HG03439 (cell line): Measurements from ENCODE around the gene PRR16.
"Not testable (repeated sequence)": the region's sequence is repeated elsewhere in the genome, so short reads cannot be mapped to it uniquely, and the experiment has no call there.

Experiments
- ATAC-seq: cut with Tn5 transposase; IDR thresholded peaks from one replicate; pipeline ENCODE4 v1.9.1; 2021; ENCODE audit warnings: mild to moderate bottlenecking, moderate library complexity; ENCODE audit not compliant: unreplicated experiment

The PRR16 gene

DNA sequence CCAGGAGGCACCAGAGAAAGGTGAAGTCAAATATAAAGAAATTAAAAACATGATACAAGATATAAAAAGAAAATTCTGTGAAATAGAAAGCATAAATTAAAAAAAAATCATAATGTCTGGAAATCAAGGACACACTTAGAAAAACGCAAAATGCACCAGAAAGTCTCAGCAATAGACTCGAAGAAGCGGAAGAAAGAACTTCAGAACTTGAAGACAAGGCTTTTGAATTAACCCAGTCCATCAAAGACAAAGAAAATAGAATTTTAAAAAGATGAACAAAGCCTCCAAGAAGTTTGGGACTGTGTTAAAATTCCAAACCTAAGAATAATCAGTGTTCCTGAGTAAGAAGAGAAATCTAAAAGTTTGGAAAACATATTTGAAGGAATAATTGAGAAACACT is 168.3 kb downstream of the PRR16 start:
- ATAC-seq, result no peak

DNA sequence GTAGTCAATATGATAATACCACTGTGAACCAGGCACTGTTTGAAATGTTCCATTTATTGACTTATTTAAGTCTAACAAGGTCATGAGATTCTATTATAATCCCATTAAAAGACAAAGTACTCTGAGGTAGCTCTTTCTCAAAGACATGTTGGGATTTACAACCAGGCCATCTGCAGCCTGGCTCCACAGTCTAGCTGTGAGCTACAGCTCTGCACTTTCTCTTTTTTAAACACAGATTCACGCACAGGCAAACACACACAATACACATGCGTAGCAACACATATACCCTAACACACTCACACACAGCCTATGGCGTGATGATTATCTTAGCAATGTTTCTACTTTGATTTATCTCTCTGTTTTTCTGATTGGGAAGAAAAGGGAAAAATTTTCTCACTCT is 174.3 kb downstream of the PRR16 start:
- no peak for ATAC-seq

DNA sequence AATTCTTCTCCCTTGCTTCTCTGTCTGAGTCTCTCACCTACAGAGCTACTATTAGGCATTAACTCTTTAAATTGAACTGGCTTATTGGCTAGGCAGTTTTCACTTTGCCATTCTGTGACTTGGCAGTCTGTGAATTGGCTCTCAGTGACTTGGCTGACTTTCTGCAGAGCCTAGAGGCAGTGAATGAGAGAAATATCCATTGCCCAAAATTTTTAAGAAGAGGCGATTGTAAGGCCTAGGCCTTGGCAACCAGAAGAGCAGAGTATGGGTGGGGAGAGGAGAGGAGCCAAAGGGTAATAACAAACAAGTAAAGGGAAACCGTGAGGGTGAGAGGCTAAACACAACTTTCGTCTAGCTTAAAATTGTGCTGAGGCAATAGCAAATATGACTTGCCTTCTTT is 176.7 kb downstream of the PRR16 start:
- no peak for ATAC-seq

DNA sequence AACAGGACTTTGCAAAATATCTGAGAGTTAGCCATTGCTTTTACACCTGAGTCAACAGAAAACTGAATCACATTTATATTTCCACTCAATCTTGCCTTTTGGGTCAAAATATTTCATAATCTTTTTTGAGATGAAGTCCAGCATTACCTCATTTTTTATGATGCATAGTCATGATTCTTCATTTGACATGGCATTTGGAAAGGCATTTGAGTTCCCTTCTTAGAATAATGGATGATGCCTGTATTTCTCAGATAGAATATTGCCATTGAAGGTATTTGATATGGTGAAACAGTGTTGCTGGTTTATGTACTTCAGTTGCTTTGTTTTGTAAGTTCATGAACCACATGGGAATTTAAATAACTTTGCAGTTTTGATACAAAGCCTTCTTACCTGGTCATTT is 180.4 kb downstream of the PRR16 start:
- no peak for ATAC-seq

DNA sequence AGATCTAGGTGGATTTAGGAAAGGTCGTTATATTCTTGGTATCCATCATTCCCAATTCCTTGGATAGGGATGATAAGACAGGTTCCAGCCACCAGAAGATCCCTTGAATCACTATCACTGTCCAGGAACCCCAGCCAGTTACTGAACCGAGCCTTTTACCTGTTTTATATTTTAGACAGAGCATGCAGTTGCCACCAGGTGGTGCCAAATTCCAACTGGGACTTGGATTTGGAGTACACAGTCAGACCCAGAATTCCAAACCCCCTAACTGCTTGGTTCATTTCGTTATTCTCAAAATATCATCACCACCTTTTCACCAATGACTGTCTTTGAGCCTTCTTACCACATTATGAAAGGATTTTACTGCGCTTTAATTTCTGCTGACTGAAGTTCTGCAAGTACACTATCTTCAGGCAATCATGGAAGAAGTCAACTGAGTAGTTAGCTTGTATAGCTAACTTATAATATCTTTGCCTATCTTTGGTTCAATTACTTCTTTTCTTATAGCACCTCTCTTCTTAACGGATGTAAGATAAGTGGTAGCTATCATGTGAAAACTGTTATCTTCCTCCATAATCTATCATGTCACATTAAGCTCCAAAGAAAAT is 191.8 kb downstream of the PRR16 start:
- ATAC-seq, result peak; percentile 78

DNA sequence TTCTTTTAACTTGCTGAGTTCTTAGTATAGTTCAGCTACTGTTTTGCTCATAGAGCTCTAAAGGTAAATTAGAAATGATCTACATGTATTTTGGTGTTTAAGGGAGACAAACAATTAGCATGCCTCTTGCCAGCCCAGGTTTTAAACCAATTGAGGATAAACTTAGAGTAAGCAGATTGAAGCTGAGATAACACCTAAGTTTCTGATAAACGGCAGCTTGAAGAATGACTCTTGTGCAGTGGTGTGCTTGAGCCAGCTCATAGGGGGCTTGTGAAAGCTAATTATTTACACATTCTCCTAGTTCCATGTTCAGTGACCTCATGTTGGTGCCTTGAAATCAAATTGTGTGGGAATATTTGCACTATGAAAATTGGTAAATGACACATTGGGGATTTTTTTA is 193.0 kb downstream of the PRR16 start:
- ATAC-seq, result no peak

DNA sequence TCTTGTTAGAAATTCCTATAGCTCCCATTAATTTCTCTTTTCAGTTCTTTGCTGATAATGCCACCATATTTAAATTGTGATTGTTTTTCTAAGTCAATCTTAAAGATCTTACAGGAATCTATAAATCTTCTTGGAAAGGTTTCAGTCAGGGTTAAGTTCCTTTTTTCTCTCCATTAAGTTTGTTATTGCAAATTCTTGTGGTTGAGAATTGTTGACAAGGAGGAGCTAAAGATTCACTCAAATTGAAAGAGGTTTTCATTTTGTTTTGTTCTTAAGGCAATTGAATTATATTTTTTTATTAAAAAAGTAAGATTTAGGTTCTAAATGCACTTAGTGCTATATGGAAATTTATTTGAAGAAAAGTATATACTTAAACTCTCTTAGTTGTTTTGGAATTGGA is 213.4 kb downstream of the PRR16 start:
- ATAC-seq, result no peak

DNA sequence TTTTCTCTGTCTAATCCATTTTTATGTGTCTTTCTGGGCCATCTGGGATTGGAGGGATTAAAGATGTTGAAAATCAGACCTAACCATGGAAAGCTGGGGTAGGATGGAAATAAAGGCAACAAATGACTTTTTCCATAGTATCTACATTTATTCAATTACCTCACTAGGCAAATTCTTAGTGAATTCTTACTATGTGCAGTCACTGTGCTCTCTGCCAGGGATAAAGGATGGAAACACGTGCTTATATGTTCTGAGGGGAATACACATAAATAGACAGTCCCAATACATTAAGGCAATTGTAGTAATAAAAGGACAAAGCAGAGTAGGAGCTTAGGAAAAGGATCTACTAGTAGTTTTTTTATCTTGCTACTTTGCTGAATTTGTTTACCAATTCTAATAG is 214.2 kb downstream of the PRR16 start:
- no peak for ATAC-seq

DNA sequence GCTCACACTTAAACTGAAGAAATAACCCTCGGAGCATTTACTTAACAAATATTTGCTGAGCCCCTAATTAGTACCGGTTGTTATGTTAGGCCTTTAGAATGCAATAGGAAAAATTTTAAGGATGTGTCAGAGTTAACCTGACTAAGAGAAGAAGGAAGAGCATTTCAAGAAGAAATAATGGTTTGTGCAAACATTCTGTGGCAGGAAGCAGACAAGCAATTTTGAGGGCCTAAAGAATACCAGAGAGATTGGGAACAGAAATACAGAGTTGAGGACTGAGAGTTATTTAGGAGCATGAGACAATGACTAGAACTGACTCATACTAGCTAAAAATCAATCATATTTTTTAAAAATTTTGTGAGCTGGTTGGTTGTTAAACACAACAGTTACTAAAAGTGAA is 218.8 kb downstream of the PRR16 start:
- no peak for ATAC-seq

DNA sequence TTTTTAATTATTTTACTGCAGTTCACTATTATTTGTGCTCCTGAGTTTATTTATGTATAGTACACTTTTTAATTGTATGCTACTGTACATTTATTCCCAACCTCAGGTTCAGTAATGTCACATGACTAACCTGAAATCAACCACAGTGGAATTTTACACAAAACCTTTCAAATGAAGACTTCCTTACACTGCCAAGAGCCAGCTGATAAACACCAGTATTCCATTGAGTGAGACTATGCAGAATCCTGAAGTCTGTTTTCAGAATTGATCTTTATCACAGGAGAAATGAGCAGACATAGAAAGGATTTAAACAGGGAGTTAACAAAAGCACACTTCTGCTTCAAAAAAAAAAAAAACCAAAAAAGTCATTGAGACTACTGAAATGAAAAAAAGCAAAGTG is 219.5 kb downstream of the PRR16 start:
- no peak for ATAC-seq

DNA sequence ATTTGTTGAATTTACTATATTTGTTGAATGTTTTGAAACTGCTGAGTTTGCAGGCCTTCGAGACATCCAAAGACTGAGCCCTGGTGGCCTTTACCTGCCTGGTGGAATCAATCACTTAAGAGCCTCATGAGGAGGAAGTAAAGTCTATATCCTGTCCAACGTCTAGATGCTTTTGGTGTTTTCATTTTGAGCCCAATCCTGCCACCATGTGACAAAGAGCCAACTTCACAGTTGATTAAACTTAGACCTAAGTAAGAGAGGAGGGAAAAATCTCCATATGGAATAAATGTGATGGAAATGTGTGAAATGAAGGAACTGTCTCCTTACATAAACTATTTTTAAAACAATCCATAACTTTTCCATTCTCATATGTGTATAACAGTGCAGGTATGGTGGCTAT is 220.1 kb downstream of the PRR16 start:
- ATAC-seq, result no peak

DNA sequence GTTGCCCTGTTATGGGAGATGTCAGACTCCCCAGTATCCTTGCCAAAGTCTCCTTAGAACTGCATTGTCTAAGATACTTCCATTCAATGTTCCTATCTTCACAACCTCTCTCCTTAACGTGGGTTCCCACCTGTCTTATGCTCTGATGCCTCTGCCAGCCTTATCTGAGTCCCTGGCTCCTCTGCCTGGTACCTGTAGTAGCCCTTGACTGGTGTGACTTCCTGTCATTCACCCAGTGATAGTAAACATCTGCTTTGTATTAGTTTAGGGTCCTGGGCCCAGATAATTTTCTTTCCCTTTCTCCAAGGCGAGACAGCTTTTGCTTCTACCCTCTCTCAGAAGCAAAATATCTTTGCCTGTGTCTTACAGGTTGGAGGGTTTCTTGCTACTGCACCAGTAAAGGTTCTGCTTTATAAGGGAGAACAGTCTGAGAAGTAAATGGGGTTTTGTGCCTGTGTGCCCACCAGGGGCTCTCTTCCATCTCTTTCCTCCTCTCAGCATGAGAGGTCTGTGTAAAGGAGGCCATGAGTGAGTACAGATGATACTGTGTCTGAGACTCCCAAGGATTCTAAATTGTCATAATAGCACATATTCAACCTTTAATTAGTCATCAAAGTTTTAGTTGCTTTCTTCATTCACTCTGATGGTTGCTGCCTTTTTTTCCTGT is 220.8 kb downstream of the PRR16 start:
- no peak for ATAC-seq

DNA sequence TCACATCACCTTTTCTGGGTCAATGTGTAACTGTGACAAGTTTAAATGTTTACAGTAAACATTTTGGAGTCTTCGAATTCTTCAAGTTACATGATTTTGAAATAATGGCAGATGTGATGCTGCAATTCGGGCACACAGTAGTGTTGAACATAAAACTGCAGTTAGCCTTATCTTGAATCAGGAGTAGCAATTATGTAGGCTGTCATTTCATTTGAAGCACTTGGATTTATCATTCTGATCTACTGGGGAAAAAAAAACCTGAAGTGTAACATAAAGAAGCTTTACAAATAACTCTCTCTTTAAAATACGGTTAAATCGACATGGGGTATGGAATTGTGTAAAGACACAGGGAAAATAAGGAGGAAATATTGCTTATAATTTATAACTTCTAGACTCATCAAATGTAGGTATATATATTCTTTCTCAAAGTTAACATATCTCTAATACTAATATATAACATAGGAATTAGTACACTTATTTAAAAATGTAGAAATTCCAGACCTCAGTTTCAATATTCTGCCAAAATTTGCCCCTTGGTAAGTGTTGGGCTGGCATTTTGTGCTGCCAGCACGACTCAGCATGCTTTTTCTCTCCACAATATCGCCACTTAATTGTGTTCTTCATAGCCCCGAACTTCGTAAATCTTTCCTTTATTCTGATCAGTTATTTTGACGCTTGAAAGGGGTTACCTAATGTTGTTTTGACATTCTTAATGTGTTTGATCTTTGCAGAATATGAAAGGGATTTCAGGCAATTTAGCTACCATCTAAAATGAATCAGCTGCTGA is 226.7 kb downstream of the PRR16 start:
- ATAC-seq, result no peak

DNA sequence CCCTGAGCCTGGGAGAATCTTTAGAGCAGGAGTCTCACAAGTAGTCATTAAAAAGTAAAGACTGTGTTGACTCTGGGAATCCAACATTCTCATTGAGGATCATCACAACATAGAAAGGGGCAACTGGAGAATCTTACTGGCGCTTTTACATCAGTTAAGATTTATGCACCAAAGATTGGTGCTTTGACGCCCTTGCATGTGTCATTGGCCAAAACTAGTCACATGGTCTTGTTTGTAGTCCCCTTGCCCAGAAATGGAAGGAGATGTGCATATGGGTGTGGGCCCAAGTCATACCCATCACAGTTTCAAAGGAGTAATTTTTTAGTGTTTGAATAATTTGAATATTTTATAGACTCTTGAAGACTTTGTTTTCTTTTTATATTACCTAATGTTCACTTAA is 228.2 kb downstream of the PRR16 start:
- no peak for ATAC-seq

DNA sequence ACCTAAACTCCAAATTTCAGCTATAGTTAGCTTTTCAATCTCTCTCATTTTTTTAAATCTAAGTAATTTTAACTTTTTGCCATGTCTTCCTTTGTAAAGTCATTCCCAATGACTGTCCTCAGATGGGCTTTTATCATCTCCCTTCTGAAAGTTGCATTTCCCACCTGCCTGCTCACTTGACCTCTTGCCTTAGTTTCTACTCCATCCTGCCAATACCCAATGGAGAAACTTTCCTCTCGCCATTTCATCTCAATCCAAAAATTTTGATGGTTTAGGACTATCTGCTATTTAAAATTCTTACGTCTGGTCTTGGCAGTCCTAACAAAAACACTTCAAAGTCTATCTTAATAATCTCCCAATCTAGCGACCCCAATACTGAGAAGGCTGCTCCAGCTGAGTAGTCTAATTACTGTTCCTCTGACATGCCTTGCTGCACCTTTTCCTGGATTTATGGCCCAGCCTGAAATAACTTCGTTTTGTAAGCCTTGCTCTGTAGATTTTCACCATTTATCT is 231.3 kb downstream of the PRR16 start:
- no peak for ATAC-seq

DNA sequence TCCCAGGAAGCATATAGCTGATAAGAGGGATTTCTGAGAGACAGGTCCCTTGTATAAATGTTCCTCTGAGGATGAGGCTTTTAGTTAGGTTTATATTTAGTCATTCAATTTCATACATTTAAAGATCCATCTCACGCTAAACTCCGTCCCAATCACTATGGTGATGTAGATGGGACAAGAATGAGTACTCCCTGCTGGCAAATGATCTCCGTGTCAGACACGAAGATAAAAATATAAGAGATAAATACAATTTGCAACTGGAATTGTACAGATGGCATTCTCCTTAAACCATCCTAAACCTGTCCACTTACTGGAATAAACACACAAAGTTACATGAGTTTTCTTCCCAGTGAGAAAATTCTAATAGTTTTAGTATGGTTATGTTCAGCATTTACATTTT is 233.0 kb downstream of the PRR16 start:
- no peak for ATAC-seq

DNA sequence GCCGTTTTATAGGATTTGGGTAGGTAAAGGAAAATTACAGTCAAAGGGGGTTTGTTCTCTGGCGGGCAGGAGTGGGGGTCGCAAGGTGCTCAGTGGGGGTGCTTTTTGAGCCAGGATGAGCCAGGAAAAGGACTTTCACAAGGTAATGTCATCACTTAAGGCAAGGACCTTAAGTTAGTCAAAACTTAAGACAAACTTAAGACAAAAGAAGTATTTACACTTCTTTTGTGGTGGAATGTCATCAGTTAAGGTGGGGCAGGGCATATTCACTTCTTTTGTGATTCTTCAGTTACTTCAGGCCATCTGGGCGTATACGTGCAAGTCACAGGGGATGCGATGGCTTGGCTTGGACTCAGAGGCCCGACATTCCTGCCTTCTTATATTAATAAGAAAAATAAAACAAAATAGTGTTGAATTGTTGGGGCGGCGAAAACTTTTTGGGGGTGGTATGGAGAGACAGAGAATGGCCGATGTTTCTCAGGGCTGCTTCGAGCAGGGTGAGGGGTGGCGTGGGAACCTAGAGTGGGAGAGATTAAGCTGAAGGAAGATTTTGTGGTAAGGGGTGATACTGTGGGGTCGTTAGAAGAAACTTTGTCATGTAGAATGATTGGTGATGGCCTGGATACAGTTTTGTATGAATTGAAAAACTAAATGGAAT is 233.7 kb downstream of the PRR16 start:
- not testable (repeated sequence) for ATAC-seq

DNA sequence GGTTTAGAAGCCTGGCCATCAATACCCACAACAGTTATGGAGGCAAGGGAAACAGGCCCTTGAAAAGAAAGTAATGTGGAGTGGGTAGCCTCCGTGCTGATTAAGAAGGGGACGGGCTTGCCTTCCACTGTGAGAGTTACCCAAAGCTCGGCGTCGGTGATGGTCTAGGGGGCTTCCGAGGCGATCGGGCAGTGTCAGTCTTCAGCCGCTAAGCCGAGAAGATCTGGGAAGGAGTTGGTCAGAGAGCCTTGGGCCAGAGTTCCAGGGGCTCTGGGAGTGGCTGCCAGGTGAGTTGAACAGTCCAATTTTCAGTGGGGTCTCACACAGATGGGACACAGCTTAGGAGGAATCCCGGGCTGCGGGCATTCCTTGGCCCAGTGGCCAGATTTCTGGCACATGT is 236.6 kb downstream of the PRR16 start:
- not testable (repeated sequence) for ATAC-seq

DNA sequence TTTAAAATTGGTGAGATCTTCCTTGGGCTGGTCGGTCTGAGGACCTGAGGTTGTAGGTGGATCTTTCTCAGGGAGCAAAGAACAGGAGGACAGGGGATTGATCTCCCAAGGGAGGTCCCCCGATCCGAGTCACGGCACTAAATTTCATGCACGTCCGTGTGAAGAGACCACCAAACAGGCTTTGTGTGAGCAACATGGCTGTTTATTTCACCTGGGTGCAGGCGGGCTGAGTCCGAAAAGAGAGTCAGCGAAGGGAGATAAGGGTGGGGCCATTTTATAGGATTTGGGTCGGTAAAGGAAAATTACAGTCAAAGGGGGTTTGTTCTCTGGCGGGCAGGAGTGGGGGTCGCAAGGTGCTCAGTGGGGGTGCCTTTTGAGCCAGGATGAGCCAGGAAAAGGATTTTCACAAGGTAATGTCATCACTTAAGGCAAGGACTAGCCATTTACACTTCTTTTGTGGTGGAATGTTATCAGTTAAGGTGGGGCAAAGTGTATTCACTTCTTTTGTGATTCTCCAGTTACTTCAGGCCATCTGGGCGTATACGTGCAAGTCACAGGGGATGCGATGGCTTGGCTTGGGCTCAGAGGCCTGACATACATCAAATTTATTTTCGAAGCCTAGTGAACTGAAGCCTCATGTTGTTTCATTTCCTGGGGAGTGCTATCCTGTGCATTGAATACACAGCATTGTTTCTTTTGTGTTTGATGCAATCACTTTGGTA is 238.9 kb downstream of the PRR16 start:
- not testable (repeated sequence) for ATAC-seq

DNA sequence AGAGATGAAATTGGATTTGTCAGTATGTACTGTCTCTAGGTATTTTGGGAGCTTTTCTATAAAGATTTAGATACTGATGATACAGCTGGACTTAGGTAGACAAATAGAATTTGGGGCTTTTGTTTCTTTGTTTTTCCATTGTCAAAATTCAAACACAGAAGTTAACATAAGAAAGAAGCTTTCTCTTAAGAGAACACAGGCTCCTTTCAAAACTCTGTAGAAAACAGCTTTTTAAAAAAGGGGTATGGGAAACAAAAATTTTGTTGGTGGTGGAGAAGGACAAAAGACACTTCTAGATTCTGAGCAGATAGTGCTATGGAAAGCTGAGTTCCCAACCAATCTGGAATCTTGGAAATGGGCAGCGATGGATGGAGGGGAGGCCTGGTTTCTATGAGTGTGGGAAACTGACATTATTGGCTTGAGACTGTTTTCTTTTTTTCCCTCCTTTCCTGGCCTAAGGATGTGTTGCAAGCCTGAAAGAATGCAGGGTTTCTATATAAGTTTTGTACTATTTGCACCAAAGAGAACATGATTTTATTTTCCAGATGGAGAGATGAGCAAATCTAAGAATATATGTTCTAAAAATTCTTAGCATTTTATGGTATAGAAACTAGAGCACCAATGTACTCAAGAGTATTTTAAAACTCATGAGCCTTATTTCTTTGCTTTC is 240.0 kb downstream of the PRR16 start:
- ATAC-seq, result no peak
